Esophagus muscularis mucosa (tissue), 4 donors: Measurements from ENCODE around the gene UBE2Q1.

ENCODE experiments used
- EP300 ChIP-seq: sonication (generic); formaldehyde crosslinking; IDR thresholded peaks from one replicate; pipeline ENCODE4 v1.6.1; 2017; ENCODE audit warnings: antibody characterized with exemption
- POLR2A ChIP-seq: fragments of 450-650 bp; IDR thresholded peaks from one replicate; pipeline ENCODE4 v1.6.1; 2017; ENCODE audit warnings: antibody characterized with exemption, moderate library complexity, mild to moderate bottlenecking, low read depth
- POLR2AphosphoS5 ChIP-seq, 2 donors: sonication (generic); formaldehyde crosslinking; IDR thresholded peaks; one replicate each; pipeline ENCODE4 v1.6.1; 2017; ENCODE audit warnings: antibody characterized with exemption in 2 of 2
- TF ChIP-seq, protein P1 (sequence below), 3 experiments: fragments of 200-600 bp in 2 of 3; fragments of 450-650 bp in 1 of 3; sonication (generic) in 2 of 3; IDR thresholded peaks; one replicate each; pipeline ENCODE4 v1.5.1; 2017 to 2019; ENCODE audit warnings: antibody characterized with exemption in 3 of 3, mild to moderate bottlenecking in 2 of 3, moderate library complexity in 1 of 3

GRCh38 chr1:154575951-154576566, 17.6 kb upstream of the UBE2Q1 start:
- TF ChIP-seq, protein P1, sequence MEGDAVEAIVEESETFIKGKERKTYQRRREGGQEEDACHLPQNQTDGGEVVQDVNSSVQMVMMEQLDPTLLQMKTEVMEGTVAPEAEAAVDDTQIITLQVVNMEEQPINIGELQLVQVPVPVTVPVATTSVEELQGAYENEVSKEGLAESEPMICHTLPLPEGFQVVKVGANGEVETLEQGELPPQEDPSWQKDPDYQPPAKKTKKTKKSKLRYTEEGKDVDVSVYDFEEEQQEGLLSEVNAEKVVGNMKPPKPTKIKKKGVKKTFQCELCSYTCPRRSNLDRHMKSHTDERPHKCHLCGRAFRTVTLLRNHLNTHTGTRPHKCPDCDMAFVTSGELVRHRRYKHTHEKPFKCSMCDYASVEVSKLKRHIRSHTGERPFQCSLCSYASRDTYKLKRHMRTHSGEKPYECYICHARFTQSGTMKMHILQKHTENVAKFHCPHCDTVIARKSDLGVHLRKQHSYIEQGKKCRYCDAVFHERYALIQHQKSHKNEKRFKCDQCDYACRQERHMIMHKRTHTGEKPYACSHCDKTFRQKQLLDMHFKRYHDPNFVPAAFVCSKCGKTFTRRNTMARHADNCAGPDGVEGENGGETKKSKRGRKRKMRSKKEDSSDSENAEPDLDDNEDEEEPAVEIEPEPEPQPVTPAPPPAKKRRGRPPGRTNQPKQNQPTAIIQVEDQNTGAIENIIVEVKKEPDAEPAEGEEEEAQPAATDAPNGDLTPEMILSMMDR (IDR thresholded peaks at IDR 0.05): no peak
- TF ChIP-seq POLR2A (no peak), EP300 (no peak), POLR2AphosphoS5 (IDR thresholded peaks at IDR 0.05) (no peak)
